GM19463 (cell line): ENCODE data around the gene RALGPS1.
"Not testable (repeated sequence)": the region's sequence is repeated elsewhere in the genome, so short reads cannot be mapped to it uniquely, and the experiment has no call there.

Source experiments
- ATAC-seq: cut with Tn5 transposase; IDR thresholded peaks from one replicate; pipeline ENCODE4 v1.9.1; 2021; ENCODE audit warnings: mild to moderate bottlenecking, moderate library complexity; ENCODE audit not compliant: unreplicated experiment

The RALGPS1 gene

DNA sequence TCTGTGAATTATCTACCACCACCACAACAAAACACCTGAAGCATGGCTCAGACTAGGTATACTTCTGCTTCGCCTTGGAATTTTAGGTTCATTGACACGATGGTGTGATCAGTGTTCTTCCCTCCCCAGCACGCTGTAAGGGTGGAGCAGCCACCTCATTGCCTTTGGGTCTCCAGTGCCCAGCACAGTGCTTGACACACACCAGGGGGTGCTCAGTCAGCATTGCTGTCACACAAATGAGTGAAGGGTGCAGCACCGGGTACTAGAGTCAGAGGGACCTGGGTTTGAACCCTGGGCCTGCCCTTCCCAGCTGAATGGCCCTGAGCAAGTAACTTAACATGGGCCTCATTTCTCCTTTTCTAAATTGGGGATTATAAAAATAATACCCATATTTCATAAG, 217.8 kb downstream of the RALGPS1 start:
- no peak for ATAC-seq

- no peak for ATAC-seq
Observed at GRCh38 chr9:127132921-127133647, 218.5 kb downstream of the RALGPS1 start.

DNA sequence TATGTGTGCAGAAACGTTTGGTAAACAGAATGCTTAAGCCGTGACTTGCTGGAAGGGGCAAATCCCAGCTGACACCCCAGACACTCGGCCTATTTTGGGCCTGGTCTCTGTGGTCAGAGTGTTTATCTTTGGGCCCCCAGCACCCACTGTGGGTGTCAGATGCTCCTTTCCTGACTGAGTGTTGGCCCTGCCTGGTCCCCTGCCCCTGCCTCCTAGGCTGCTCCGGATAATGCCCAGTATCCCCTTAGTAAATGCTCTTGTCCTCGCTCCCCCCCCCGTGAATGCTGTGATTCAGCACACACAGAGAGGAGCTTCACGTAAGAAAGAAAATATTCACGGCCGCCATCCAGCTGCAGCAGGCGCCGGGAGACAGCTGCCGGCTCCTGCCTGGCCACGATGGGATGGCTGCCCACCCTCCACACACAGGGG, 219.2 kb downstream of the RALGPS1 start:
- ATAC-seq, result no peak

- no peak for ATAC-seq
Observed at GRCh38 chr9:127135056-127135745, 220.6 kb downstream of the RALGPS1 start.

GRCh38 chr9:127136081-127136879, 221.7 kb downstream of the RALGPS1 start:
- no peak for ATAC-seq

GRCh38 chr9:127136880-127137639, 222.5 kb downstream of the RALGPS1 start:
- no peak for ATAC-seq

- ATAC-seq, result no peak
Observed at GRCh38 chr9:127137640-127138360, 223.2 kb downstream of the RALGPS1 start.

GRCh38 chr9:127138444-127138843, 223.9 kb downstream of the RALGPS1 start:
- no peak for ATAC-seq

DNA sequence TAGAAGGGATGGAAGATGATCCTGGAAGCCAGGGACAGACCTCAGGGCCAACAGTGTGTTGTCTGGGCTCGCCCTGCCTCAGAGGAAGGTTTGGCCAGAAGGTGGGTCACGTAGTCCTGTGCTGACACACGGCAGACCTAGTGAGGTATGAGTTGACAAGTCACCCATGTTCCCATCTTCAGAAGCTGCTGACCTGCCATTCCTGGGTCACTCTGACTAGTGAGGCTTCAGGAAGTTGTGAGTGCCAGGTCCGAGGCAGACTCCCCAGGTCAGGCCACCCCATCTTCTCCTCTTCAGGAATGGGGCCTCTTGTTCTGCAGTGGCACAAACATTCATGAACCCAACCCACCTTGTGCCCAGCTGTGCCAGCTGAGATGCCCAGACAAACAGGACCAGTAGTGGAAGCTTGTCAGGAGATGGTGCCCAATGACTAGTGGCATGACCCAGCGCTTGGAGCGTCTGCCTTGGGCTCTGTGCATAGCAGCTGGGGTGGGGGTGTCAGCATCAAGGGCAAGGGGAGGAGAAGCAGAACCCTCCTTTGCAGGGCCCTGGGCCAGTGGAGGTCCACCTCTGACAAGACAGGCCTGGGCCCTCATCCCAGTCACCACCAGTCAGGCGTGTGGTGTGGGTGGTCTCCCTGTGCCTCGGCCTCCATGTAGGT, 224.6 kb downstream of the RALGPS1 start:
- no peak for ATAC-seq

GRCh38 chr9:127139775-127140174, 225.2 kb downstream of the RALGPS1 start:
- ATAC-seq, result no peak

DNA sequence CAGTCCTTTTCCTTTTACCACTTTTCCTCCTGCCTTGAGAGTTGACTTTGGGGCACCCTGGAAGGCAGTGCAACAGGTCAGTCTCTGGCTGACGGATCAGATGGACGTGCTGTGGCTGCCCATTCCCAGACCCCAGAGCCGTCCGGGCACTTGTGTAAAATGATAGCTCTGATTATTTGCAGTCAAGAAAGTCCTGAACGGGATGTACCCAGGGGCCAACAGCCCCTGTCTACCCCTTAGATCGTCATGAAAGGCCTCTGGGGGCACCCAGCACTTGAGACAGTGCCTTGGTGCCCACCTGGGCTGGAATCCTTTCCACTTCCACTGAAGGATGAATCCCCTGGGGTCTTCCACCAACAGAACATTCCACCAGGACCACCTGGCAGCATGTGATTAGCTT, 225.6 kb downstream of the RALGPS1 start:
- ATAC-seq, result no peak

DNA sequence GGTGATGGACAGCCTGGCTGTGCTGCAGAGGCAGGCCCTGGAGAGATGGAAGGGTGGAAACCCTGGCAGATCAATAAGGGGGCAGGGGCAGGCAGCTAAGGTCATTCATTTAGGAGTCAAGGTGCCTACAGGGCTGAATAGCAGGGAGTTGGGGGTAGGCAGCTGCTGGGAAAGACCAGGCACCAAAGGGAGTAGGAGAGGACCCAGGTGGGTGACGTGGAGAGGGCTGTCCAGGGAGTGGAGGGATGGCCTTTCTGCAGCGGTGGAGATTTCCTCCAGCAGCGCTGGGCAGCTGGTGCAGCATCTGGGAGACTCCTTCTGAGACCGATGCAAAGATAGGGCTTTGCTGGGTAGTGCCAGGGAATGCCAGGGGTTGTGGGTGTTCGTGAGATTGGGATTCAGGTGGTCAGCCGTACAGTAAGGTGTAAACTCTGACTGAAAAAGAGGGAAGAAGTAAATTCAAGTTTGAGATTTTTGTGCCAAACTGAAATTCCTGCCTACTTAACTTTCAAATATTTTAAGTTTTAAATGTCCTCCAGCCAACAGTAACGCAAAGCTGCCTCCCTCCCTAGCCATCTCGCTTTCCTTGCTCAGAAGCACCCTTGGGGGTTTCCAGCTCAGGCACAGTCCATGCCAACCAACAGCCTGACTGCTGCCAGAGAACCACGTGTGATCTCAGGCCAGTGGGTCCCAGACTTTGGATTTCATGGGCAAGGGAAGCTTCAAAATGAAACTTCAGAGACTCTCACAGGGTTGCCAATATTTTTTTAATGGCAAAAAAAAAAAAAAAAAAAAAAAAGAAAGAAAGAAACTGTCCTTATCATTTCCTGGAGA, 226.5 kb downstream of the RALGPS1 start:
- ATAC-seq, result no peak

- ATAC-seq, result no peak
Observed at GRCh38 chr9:127142291-127142690, 227.7 kb downstream of the RALGPS1 start.

GRCh38 chr9:127142931-127143464, 228.4 kb downstream of the RALGPS1 start:
- no peak for ATAC-seq

DNA sequence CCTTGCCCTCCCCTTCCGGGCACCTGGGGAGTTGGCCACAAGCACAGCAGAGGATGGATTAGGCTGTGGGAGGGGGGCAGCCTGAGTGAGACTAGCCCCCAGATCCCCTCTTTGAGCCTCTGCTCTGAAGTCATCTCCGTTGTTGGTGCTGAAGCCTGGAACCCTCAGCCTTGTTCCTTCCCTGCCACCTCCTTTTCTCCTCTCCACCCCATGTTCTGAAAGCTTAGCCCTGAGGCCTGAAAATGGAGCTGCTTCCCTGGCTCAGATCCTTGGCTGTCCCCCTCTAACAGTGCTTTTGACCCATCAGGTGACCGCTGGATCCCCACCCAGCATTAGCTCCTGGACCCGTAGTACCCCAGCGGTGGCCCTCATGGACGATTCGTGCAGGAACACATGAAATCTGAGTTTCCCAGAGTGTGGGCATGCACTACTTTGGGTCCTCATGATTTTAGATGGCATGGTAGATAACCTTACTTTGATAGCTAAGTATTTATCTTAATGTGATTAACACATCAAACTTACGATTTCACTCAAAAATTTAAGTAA, 229.4 kb downstream of the RALGPS1 start:
- ATAC-seq, result no peak

DNA sequence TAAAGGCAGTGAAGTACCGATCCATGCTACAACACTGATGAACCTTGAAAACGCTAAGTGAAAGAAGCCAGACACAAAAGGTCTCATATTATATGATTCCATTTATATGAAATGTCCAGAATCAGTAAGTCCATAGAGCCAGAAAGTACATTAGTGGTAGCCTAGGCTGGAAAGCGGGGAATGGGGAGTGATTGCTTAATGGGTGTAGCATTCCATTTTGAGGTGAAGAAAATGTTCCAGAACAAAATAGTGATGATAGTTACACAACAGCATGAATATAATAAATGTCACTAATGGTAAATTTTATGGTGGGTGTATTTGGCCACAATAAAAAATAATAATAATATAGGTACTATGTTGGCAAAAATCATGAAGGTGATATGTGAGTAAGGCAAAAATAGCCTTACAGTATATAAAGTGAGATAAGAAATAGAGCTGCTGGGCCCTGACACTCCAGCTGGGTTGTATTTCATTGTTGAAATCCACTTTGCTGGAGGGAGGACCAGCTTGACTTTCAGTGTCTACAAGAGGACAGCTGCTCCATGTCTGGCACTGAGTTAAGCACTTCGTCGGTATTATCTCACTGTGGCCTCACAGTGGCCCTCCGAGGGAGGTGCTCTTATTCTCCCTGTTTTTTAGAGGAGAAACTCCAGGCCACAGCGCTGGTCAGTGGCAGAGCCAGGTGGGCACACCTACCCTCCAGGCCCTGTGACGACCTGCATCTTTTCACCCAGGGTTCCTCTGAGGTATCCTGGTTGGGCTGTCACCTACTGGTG, 230.3 kb downstream of the RALGPS1 start:
- ATAC-seq, result no peak

DNA sequence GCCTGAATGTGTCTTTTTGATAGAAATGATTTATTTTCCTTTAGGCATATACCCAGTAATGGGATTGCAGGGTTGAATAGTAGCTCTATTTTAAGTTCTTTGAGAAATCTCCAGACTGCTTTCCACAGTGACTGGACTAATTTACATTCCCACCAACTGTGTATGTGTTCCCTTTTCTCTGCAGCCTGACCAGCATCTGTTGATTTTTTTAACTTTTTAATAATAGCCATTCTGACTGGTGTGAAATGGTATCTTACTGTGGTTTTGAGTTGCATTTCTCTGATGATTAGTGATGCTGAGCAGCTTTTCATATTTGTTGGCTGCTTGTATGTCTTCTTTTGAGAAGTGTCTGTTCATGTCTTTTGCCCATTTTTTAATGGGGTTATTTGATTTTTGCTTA, 232.3 kb downstream of the RALGPS1 start:
- not testable (repeated sequence) for ATAC-seq

- ATAC-seq, result no peak
Observed at GRCh38 chr9:127147251-127147650, 232.7 kb downstream of the RALGPS1 start.
